DMS153 treated with DMSO at 0.1 percent for 48 hours (cell line): Measurements from ENCODE around the gene BEAN1.

Source experiments
- DNase-seq: peaks from one replicate; lab custom pipeline; 2025; ENCODE audit not compliant: unreplicated experiment; lab: John Stamatoyannopoulos, UW

Gene BEAN1

GRCh38 chr16:66469291-66469946 is 42.3 kb downstream of the BEAN1 start:
- no peak for DNase-seq

- no peak for DNase-seq
Measured at GRCh38 chr16:66469947-66470546, 43.0 kb downstream of the BEAN1 start.

GRCh38 chr16:66470556-66470955 is 43.5 kb downstream of the BEAN1 start:
- no peak for DNase-seq

DNA sequence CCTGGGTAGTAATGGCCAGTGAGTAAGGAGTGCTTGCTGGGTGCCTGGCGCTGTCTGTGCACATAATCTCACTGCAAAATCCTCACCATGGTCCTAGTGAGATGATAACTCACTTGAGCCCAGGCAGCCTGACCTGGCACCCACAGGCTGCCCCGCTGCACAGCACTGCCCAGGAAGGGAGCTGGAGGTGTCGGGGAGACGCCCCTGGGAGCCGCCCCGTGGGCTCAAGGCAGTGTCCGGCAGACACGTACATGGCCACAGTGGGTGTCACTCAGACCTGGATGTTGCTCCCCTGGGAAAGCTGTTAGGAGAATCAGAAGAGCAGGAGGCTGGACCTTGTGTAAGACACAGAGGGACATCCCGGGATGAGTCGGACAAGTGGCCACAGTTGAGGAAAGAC is 44.2 kb downstream of the BEAN1 start:
- no peak for DNase-seq

DNA sequence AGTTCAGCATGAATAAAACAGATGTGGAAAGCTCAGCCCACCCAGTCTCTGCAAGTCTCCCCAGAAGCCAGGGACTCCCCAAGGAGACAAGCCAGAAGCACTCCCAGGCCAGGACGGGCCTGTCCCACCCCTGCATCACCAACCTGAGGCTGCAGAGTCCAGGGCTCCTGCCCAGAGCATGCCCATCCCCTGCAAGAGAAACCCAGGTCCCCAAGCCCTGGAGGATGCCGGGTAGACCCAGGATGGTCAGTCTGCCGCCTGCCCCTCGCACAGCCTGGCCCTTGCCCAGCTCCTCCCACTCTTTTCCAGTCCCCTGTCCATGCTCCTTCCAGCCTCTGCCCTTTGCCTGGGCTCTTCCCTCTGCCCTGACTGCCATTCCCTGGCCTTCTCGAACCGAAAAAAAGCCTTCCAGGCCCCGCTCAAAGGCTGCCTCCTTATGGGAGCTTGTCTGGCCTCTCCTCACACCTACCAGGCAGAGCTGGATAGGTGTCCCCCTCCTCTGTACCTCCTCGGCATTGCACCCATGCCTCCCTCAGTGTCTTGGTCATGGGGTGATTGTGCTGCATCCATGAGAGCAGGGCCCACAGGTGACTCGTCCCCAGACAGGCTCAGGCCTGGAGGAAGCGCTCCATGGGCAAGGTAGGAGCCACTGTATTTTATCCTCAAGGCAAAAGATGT is 44.8 kb downstream of the BEAN1 start:
- no peak for DNase-seq

DNA sequence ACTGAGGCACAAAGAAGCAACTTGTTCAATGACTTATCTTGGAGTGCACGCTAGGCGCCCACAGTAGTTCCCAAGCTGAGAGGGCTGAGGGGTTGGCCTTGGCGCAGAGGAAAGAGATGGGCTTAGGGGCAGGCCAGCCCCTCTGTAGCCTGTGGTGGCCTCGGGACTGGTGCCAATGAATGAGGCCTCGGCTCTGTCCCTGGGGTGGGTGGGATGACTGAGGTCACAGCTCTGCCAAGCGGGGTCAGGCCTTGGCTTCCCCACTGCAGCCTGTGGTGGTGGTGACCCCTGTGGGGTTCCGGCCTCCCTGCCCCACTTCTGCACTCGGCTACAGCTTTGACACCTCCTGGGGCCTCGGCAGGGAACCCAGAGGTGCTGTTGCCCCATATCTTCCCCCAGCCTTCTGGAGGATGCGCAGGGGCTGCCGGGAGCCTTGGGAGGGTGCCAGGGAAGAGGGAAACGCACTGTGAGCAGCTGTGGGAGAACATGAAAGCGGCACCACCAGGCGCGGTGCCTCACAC is 46.0 kb downstream of the BEAN1 start:
- no peak for DNase-seq

GRCh38 chr16:66473654-66474519 is 46.8 kb downstream of the BEAN1 start:
- no peak for DNase-seq

GRCh38 chr16:66474750-66475199 is 47.7 kb downstream of the BEAN1 start:
- peak; percentile 79 for DNase-seq

- DNase-seq, result no peak
Measured at GRCh38 chr16:66475232-66475631, 48.1 kb downstream of the BEAN1 start.

DNA sequence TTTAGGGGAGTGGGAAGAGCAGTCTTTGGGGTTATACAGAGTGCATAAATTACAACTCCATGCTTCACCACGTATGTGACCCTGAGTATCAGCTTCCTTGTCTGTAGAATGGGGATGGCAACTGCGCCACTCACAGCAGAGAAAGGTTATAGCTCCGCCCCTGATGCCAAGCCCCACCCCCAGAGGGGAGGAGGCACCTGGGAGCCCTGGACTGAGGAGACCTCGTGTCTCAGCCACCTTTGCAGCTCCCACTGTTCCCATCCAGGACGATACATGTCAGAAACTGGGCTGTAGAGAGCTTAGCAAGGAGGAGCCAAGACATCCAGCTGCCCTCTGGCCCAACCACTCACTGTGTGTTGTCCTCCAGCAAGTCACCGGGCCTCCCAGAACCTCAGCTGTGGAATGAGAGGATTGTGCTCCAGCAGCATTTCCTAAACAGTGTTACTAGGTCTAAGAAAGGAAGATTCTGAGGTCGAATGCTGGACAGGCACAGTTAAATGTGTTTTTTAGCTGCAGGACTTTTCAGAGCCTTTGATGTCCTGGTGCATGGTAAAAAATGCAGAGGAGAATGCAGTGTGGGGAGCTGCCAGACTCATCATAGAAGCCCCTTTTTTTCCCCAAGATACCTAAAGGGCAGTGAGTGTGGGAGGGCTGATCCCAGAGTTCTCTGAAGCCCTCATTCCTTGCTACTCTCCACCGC is 49.4 kb downstream of the BEAN1 start:
- no peak for DNase-seq

- no peak for DNase-seq
Measured at GRCh38 chr16:66477028-66477515, 50.0 kb downstream of the BEAN1 start.

GRCh38 chr16:66478733-66479511 is 51.8 kb downstream of the BEAN1 start:
- peak; percentile 30 for DNase-seq

GRCh38 chr16:66479661-66480264 is 52.7 kb downstream of the BEAN1 start:
- DNase-seq, result no peak

DNA sequence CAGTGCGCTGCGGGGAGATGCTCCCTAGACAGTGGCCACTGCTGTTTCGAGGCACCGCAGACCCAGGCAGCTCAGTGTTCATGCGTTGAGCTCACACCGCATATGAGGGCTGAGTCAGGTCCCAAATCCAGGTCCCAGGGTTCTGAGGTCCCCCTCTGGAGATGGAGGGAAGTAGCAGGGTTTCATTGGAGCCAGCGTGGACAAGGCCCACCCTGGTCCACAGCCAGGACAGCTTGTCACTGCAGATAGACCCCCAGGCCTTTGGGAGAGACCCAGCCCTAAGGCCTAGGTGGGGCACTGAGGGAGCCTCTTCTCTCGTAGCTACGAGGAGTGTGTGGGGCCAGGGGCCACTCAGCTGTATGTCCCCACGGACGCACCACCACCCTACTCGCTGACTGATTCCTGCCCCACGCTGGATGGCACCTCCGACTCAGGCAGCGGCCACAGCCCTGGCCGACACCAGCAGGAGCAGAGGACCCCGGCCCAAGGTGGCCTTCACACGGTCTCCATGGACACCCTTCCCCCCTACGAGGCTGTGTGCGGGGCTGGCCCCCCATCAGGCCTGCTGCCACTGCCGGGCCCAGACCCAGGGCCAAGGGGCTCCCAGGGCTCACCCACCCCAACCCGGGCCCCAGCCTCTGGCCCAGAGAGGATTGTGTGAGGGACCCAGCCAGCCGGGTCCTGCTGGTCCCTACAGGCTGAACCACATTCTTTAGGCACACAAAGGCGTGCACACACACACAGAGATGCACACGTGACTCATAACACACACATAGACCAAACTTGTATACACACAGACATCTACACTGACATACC is 53.4 kb downstream of the BEAN1 start:
- DNase-seq, result no peak

- no peak for DNase-seq
Measured at GRCh38 chr16:66481081-66481942, 54.2 kb downstream of the BEAN1 start.

DNA sequence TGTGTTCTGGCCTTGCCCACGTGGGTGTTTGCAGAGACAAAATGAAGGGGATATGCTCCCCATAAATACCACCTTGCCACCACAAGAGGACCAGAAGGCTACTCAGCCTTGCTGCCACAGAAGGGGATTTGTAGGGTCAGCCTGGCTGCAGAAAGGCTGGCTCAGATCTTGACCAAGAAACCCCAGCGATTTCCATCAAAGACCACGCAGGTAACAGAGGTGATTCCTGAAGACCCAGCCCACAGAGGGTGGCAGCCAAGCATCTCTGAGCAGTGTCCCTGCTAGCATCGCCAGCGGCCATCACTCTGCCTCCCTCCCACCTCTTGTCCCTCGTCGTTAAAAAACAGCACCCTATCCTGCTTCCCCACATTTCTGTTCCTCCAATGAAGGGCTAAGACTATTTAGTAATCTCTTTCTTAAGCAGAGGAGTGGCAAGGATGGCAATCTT is 54.9 kb downstream of the BEAN1 start:
- DNase-seq, result no peak

GRCh38 chr16:66483689-66484452 is 56.8 kb downstream of the BEAN1 start:
- peak; percentile 79 for DNase-seq
